ENCODE measurements around the gene PSMD5.

GRCh38 chr9:120780367-120780766 lies 62.4 kb downstream of the PSMD5 start:
- TF ChIP-seq CTCF (conservative IDR thresholded peaks at IDR 0.05) = no peak
- no peak for TF ChIP-seq EZH2 (IDR thresholded peaks at IDR 0.05; ENCODE audit: low read depth)

Measured in PC-9 (cell line).